ENCODE results near the gene MYO7A. TPM values are rescaled to one million over a fixed set of nuclear protein-coding genes. Genes with fewer than 3 reads are reported as not detected.

Gene MYO7A
- total and polyA plus RNA-seq, 2 of the 8 experiments (the other 6 are each of a cell fraction or from before 2014, with no cell fraction given), result 1.5 to 1.9 TPM

- TF ChIP-seq RBBP5 (IDR thresholded peaks at IDR 0.05; ENCODE audit: borderline replicate concordance, low read depth, low read length) (no peak), POU5F1 (IDR thresholded peaks at IDR 0.05; ENCODE audit: low read depth, low read length) (no peak), KDM1A (IDR thresholded peaks at IDR 0.05; ENCODE audit: borderline replicate concordance, low read length) (no peak), MAX (IDR thresholded peaks at IDR 0.05) (no peak), CTCF (IDR thresholded peaks at IDR 0.05; ENCODE audit: control extremely low read depth in 1 of 3, insufficient read depth in 1 of 3, low read depth in 1 of 3, low read length in 3 of 3) (no peak), SP4 (IDR thresholded peaks at IDR 0.05; ENCODE audit: low read length) (no peak)
Observed at GRCh38 chr11:77165066-77165465, 37.0 kb downstream of the MYO7A start (continued).
